ENCODE results near the gene MYO15B. TPM values are rescaled to one million over a fixed set of nuclear protein-coding genes. Genes with fewer than 3 reads are reported as not detected.

MYO15B gene
- total and polyA plus RNA-seq, 2 of the 4 experiments (the other 2 are of a cell fraction) = 0.18 to 0.65 TPM

DNA sequence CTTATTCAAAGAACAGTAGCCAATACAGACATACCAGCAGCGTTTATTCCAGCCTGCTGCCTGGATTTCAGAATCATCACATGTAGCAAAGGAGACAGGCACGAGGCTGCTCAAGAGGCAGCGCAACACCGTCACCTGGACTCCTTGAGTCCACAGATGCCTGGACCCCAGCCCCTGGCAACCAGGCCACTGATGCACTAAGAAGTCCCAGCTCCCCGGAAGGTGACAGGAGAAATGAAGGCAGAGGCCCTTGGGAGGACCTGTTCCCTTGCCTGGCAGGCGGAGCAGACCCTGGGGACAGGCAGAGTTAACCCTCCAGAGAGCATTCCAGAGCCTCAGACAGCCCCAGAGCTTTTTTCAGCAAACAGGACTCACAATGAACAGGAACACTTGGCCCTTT, 62.1 kb downstream of the MYO15B start:
- in situ Hi-C loops (cut with MboI; ENCODE audit: low sequenced_read_pairs) = no loop called here
- H3K27me3 ChIP-seq (ENCODE audit: control insufficient read depth, insufficient read depth, low read length) = no peaks in the 10 kb centered on the region
- no peak overlapping the region for H2BK5ac ChIP-seq (ENCODE audit: low read depth, low read length, poor library complexity, severe bottlenecking)
- POLR2A ChIA-PET (ENCODE audit: unreplicated experiment) = no interaction called here
- no peaks in the 10 kb centered on the region for H3K4me1 ChIP-seq (ENCODE audit: control insufficient read depth, insufficient read depth, low read length)
- H4K91ac ChIP-seq (ENCODE audit: insufficient read depth, low read depth, low read length) = no peak overlapping the region
- no peak for DNase-seq
- H3K27ac ChIP-seq (ENCODE audit: insufficient read depth, low read length) = no peak overlapping the region
- no peak overlapping the region for H3K14ac ChIP-seq (replicated peaks; ENCODE audit: low read depth, low read length)
- no peak overlapping the region for H3K4me2 ChIP-seq (ENCODE audit: low read depth, low read length)
- no peak overlapping the region for H3K56ac ChIP-seq (ENCODE audit: extremely low read depth, insufficient read depth, low read length)
- H2BK120ac ChIP-seq (ENCODE audit: low read depth, low read length) = no peak overlapping the region
- H2AK5ac ChIP-seq (ENCODE audit: low read depth, low read length) = no peak overlapping the region
- H2AK9ac ChIP-seq (replicated peaks; ENCODE audit: low read depth, low read length, poor library complexity) = no peak overlapping the region
- no peak overlapping the region for H2BK15ac ChIP-seq (ENCODE audit: low read depth, low read length)
- H3K36me3 ChIP-seq (ENCODE audit: control insufficient read depth, insufficient read depth, low read length) = peaks cover 36% of the 10 kb centered on the region
- dilution Hi-C loops (cut with HindIII; ENCODE audit: low sequenced_read_pairs, unreplicated experiment) = no loop called here
- no peak overlapping the region for H3K4ac ChIP-seq (ENCODE audit: low read depth, low read length)
- CTCF ChIA-PET = no interaction called here
- H3K9me1 ChIP-seq (ENCODE audit: insufficient read depth, low read length) = no peaks in the 10 kb centered on the region
- no peak overlapping the region for H3K18ac ChIP-seq (ENCODE audit: low read depth, low read length)
- no peak overlapping the region for H3K4me3 ChIP-seq (ENCODE audit: insufficient read depth, low read depth, low read length)
- intact Hi-C loops (cut with micrococcal nuclease) = no loop called here
- no peak for TF ChIP-seq BHLHE40 (IDR thresholded peaks at IDR 0.05; ENCODE audit: low read depth, low read length)
- no peak for TF ChIP-seq SMC3 (IDR thresholded peaks at IDR 0.05; ENCODE audit: low read depth, low read length)
- no peak for TF ChIP-seq MAZ (IDR thresholded peaks at IDR 0.05; ENCODE audit: borderline replicate concordance, low read depth, low read length)
- TF ChIP-seq CTCF (conservative IDR thresholded peaks at IDR 0.05; ENCODE audit: low read depth, low read length) = no peak
- no peak for TF ChIP-seq RAD21 (IDR thresholded peaks at IDR 0.05; ENCODE audit: low read length)
- H4K20me1 ChIP-seq (ENCODE audit: insufficient read depth, low read length) = no peaks in the 10 kb centered on the region
- ATAC-seq (ENCODE audit: low read depth) = no peak
- H4K5ac ChIP-seq (ENCODE audit: low read depth, low read length) = no peak overlapping the region
- H3K79me1 ChIP-seq (ENCODE audit: low read depth in 1 of 2, low read length in 2 of 2) = no peaks in the 10 kb centered on the region; a peak in 1 of 4 replicates
- no peak overlapping the region for H3K23ac ChIP-seq (ENCODE audit: low read depth, low read length)
- H2AFZ ChIP-seq (replicated peaks; ENCODE audit: low read length, poor library complexity) = no peak overlapping the region
- H4K8ac ChIP-seq (ENCODE audit: low read depth in 2 of 2, low read length in 2 of 2) = no peak overlapping the region
- WGBS, 2 experiments (ENCODE audit: extremely low coverage in 2 of 2, insufficient read length in 1 of 2) = 83% methylated on average over 2 of the region's 6 CpGs; no CpG with 5 or more reads in 1 of the 2 experiments
- BruUV-seq (replicated peaks) = no TSS peak
- H3K9me3 ChIP-seq (ENCODE audit: control insufficient read depth, insufficient read depth, low read length) = no peaks in the 10 kb centered on the region
- no peak overlapping the region for H3K9ac ChIP-seq (ENCODE audit: low read depth, low read length)
- H2BK20ac ChIP-seq (ENCODE audit: low read depth, low read length) = no peak overlapping the region

Measured in IMR-90 (cell line).